HEK293T (cell line): ENCODE data around the gene TNFSF8.

Experiments
- FOXM1 ChIP-seq: fragments of 450-650 bp; IDR thresholded peaks from 2 replicates; pipeline ENCODE4 v1.6.1; 2017; ENCODE audit warnings: mild to moderate bottlenecking, borderline replicate concordance
- SP1 ChIP-seq: fragments of 450-650 bp; IDR thresholded peaks from 2 replicates; pipeline ENCODE4 v1.6.1; 2017
- ZNF384 ChIP-seq: fragments of 450-650 bp; IDR thresholded peaks from 2 replicates; pipeline ENCODE4 v1.6.1; 2016

DNA sequence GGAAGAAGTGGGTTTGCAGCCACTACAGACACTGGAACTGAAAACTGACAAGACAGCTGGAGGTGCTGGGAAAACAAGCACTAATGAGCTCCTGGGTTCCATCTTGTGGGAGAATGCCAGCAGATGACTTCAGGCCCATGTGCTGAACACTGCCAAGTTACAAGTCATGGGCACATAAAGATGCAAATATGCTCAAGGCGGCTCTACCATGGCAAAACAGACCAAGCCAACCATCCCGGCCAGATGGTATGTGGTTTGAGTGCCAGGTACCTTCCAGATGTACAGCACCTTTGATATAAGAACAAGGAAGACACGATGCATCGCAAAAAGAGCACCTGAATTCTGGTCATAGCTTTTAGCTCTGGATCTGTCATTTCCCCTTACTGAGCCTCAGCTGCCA is 19.9 kb downstream of the TNFSF8 start:
- no peak for TF ChIP-seq SP1
- TF ChIP-seq FOXM1, result no peak
- TF ChIP-seq ZNF384, result no peak
